Measurements from ENCODE around the gene ZFY. TPM values are rescaled to one million over a fixed set of nuclear protein-coding genes. Genes with fewer than 3 reads are reported as not detected.

ZFY gene
- total RNA-seq, 3 donors from 2014 or later (not counting 1 experiment from before 2014, with no cell fraction given): 29.7 to 31.4 TPM; not detected in 1

- Mint-ChIP-seq H3K36me3 (no peaks in the 10 kb centered on the region), H3K9me3 (no peaks in the 10 kb centered on the region), H3K27me3 (ENCODE audit: low read depth in 2 of 2) (no peaks in the 10 kb centered on the region), H3K4me3 (no peak overlapping the region), H3K4me1 (peaks cover 0 to 16% of the 10 kb centered on the region in 2 donors), H3K27ac (peak overlapping the region in 1 of 2 donors; percentile 93)
- peak overlapping the region; percentile 67 for H3K4me3 ChIP-seq (ENCODE audit: low read length)
- H3K4me1 ChIP-seq (ENCODE audit: control insufficient read depth, insufficient read depth, low read length): peaks cover 12% of the 10 kb centered on the region
- intact Hi-C loops (cut with micrococcal nuclease): loop anchor here (1.0 kb wide), 2 partner anchors 23 to 68 kb away; no protein-coding TSS in a partner anchor
- DNase-seq: no peak
- no peak for ATAC-seq
- H3K27me3 ChIP-seq (ENCODE audit: control insufficient read depth, insufficient read depth, low read length): no peaks in the 10 kb centered on the region
- no peaks in the 10 kb centered on the region for H3K36me3 ChIP-seq (ENCODE audit: control insufficient read depth, insufficient read depth, low read length)
- peak overlapping the region; percentile 99 for H3K27ac ChIP-seq (ENCODE audit: low read length)
- H3K9me3 ChIP-seq (ENCODE audit: control insufficient read depth, insufficient read depth, low read length): no peaks in the 10 kb centered on the region
- no CpG with 5 or more reads among the region's 6 CpGs for WGBS (ENCODE audit: insufficient coverage)
- TF ChIP-seq, protein P1, sequence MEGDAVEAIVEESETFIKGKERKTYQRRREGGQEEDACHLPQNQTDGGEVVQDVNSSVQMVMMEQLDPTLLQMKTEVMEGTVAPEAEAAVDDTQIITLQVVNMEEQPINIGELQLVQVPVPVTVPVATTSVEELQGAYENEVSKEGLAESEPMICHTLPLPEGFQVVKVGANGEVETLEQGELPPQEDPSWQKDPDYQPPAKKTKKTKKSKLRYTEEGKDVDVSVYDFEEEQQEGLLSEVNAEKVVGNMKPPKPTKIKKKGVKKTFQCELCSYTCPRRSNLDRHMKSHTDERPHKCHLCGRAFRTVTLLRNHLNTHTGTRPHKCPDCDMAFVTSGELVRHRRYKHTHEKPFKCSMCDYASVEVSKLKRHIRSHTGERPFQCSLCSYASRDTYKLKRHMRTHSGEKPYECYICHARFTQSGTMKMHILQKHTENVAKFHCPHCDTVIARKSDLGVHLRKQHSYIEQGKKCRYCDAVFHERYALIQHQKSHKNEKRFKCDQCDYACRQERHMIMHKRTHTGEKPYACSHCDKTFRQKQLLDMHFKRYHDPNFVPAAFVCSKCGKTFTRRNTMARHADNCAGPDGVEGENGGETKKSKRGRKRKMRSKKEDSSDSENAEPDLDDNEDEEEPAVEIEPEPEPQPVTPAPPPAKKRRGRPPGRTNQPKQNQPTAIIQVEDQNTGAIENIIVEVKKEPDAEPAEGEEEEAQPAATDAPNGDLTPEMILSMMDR (IDR thresholded peaks at IDR 0.05): no peak
Measured at GRCh38 chrY:2936436-2936750, 1.2 kb downstream of the ZFY start.

- H3K27ac Mint-ChIP-seq: peak overlapping the region in 1 of 2 donors; percentile 93
- ATAC-seq: no peak
- TF ChIP-seq, protein P1 (IDR thresholded peaks at IDR 0.05): no peak
- Histone ChIP-seq H3K27ac (ENCODE audit: low read length) (no peak overlapping the region), H3K9me3 (ENCODE audit: control insufficient read depth, insufficient read depth, low read length) (no peaks in the 10 kb centered on the region), H3K27me3 (ENCODE audit: control insufficient read depth, insufficient read depth, low read length) (no peaks in the 10 kb centered on the region), H3K4me1 (ENCODE audit: control insufficient read depth, insufficient read depth, low read length) (peaks cover 12% of the 10 kb centered on the region), H3K4me3 (ENCODE audit: low read length) (no peak overlapping the region), H3K36me3 (ENCODE audit: control insufficient read depth, insufficient read depth, low read length) (no peaks in the 10 kb centered on the region)
- 83% methylated on average over 17 of the region's 19 CpGs for WGBS (ENCODE audit: insufficient coverage)
- H3K4me1 Mint-ChIP-seq: peaks cover 0 to 16% of the 10 kb centered on the region in 2 donors
- peak in 1 of 2 donors; percentile 27 for DNase-seq
- no peak overlapping the region for H3K4me3 Mint-ChIP-seq
- no peaks in the 10 kb centered on the region for H3K36me3 Mint-ChIP-seq
- intact Hi-C loops (cut with micrococcal nuclease): no loop called here
- H3K9me3 Mint-ChIP-seq: no peaks in the 10 kb centered on the region
- H3K27me3 Mint-ChIP-seq (ENCODE audit: low read depth in 2 of 2): no peaks in the 10 kb centered on the region
Measured at GRCh38 chrY:2937149-2937548, 2.0 kb downstream of the ZFY start.

DNA sequence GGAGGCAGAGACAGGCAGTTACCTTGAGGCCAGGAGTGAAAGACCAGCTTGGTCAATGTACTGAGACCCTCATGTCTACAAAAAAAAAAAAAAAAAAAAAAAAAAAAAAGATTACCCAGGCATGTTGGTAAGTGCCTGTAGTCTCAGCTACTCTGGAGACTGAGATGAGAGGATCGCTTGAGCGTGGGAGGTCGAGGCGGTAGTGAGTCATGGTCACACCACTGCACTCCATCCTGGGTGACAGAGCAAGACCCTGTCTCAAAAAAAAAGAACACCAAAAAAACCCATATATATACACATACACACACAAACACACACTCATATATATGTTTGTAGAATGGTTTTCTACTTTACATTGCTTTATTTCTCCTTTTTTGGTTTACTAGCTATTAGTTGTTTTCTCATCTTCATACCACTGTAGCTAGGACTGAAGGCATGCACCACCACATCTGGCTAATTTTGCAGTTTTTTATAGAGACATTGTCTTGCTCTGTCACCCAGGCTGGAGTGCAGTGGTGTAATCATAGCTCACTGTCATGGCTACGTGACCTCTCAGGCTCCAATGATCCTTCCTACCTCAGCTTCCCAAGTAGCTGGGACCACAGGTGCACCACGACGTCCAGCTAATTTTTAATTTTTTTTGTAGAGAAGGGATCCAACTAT lies 14.5 kb downstream of the ZFY start:
- no peak overlapping the region for H3K4me3 Mint-ChIP-seq
- intact Hi-C loops (cut with micrococcal nuclease): no loop called here
- Histone ChIP-seq H3K27me3 (ENCODE audit: control insufficient read depth, insufficient read depth, low read length) (no peaks in the 10 kb centered on the region), H3K4me3 (ENCODE audit: low read length) (no peak overlapping the region), H3K4me1 (ENCODE audit: control insufficient read depth, insufficient read depth, low read length) (peaks cover 9% of the 10 kb centered on the region), H3K36me3 (ENCODE audit: control insufficient read depth, insufficient read depth, low read length) (no peaks in the 10 kb centered on the region), H3K9me3 (ENCODE audit: control insufficient read depth, insufficient read depth, low read length) (no peaks in the 10 kb centered on the region), H3K27ac (ENCODE audit: low read length) (no peak overlapping the region)
- DNase-seq: no peak
- H3K27me3 Mint-ChIP-seq (ENCODE audit: low read depth in 2 of 2): no peaks in the 10 kb centered on the region
- TF ChIP-seq, protein P1 (IDR thresholded peaks at IDR 0.05): no peak
- H3K27ac Mint-ChIP-seq: no peak overlapping the region
- peak in 1 of 3 donors; percentile 61 for ATAC-seq
- H3K9me3 Mint-ChIP-seq: no peaks in the 10 kb centered on the region
- H3K4me1 Mint-ChIP-seq: peaks cover 0 to 30% of the 10 kb centered on the region in 2 donors
- H3K36me3 Mint-ChIP-seq: no peaks in the 10 kb centered on the region
- WGBS (ENCODE audit: insufficient coverage): no CpG with 5 or more reads among the region's 7 CpGs

- Mint-ChIP-seq H3K27ac (peak overlapping the region in 1 of 2 donors; percentile 2), H3K4me1 (peaks cover 0 to 35% of the 10 kb centered on the region in 2 donors), H3K36me3 (no peaks in the 10 kb centered on the region), H3K27me3 (ENCODE audit: low read depth in 2 of 2) (no peaks in the 10 kb centered on the region), H3K4me3 (no peak overlapping the region), H3K9me3 (no peaks in the 10 kb centered on the region)
- ATAC-seq: no peak
- no CpG with 5 or more reads among the region's 2 CpGs for whole genome bisulfite sequencing (ENCODE audit: insufficient coverage)
- TF ChIP-seq, protein P1 (IDR thresholded peaks at IDR 0.05): no peak
- no peaks in the 10 kb centered on the region for H3K9me3 ChIP-seq (ENCODE audit: control insufficient read depth, insufficient read depth, low read length)
- intact Hi-C loops (cut with micrococcal nuclease): no loop called here
- H3K27me3 ChIP-seq (ENCODE audit: control insufficient read depth, insufficient read depth, low read length): no peaks in the 10 kb centered on the region
- no peaks in the 10 kb centered on the region for H3K36me3 ChIP-seq (ENCODE audit: control insufficient read depth, insufficient read depth, low read length)
- DNase-seq: no peak
- H3K4me3 ChIP-seq (ENCODE audit: low read length): no peak overlapping the region
- H3K27ac ChIP-seq (ENCODE audit: low read length): no peak overlapping the region
- H3K4me1 ChIP-seq (ENCODE audit: control insufficient read depth, insufficient read depth, low read length): peaks cover 9% of the 10 kb centered on the region
Measured at GRCh38 chrY:2950655-2951054, 15.5 kb downstream of the ZFY start.

All from natural killer cell (primary cell).